ENCODE results near the gene PLA2G6.
"Not testable (repeated sequence)": the region's sequence is repeated elsewhere in the genome, so short reads cannot be mapped to it uniquely, and the experiment has no call there.

PLA2G6 gene

DNA sequence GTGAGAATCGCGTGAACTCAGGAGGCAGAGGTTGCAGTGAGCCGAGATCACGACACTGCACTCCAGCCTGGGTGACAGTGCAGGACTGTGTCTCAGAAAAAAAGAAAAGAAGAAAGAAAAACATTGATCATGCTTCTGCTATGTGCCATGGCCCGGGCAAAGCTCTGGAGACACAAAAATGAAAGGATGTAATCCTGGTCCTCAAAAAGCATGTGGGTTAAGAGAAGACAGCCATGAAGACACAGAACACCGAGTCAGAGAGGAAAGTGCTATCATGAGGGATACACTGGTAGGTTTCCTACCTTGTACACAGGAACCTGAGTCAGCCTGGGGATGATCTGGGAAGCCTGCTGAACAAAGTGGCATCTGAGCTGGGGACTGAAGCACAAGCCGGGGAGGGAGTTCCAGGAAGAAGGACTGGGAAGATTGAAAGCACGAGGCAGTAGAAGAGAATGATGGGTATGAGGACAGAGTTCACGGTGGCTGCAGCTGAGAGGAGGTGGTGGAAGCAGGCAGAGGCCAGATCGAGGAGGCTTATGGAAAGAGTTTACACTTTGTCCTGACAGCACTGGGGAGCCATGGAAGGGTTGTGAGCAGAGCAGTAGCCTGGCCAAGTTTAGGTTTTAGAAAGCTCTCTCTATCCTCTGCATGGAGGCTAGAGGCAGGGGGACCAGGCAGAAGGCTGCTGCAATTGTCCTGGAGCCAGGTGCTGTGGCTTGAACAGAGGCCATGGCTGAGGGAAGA lies 10.3 kb upstream of the PLA2G6 start:
- DNase-seq (ENCODE audit: low read depth in 2 of 2): no peak

DNA sequence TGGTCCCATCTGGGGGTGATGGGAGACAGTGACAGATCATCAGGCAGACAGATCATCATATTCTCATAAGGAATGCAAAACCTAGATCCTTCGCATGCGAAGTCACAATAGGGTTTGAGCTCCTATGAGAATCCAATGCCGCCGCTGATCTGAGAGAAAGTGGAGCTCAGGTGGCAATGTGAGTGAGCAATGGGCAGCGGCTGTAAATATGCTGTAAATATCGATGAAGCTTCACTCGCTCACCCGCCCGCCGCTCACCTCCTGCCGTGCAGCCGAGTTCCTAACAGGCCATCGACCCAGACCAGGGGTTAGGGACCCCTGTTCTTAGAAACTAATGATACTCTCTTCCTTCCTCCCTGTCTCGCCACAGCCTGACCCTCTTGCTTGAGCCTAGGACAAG lies 9.4 kb upstream of the PLA2G6 start:
- no peak for DNase-seq (ENCODE audit: low read depth in 2 of 2)

DNA sequence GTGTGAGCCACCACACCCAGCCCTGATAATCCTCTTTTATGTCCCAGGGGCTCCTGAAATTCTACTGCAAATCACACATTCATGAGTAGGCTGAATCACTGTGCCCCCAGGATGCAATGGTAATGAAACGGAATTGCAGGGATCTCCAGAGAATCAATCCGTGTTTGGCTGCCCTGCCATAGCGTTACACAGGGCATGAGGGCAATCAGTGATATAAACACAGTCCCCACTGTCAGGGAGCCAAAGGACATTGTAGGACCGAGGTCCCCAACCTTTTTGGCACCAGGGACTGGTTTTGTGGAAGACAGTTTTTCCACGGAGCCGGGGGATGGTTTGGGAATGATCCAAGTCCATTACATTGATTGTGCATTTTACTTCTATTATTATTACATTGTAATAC lies 9.0 kb upstream of the PLA2G6 start:
- no peak for DNase-seq (ENCODE audit: low read depth in 2 of 2)

DNA sequence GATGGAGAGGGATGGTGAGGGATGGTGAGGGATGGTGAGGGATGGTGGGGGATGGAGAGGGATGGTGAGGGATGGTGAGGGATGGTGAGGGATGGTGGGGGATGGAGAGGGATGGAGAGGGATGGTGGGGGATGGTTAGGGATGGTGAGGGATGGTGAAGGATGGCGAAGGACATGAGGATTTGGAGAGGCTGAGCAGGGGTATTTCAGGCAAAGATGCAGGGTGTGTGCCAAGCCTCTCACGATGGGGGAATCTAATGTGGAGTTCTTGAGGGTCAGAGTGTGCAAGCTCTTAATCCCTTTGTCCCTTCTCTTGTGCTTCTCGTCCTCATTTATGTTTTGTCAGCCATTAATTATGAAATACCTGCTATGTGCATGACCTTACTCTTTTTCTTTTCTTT lies 7.5 kb upstream of the PLA2G6 start:
- DNase-seq (ENCODE audit: low read depth in 2 of 2): no peak

DNA sequence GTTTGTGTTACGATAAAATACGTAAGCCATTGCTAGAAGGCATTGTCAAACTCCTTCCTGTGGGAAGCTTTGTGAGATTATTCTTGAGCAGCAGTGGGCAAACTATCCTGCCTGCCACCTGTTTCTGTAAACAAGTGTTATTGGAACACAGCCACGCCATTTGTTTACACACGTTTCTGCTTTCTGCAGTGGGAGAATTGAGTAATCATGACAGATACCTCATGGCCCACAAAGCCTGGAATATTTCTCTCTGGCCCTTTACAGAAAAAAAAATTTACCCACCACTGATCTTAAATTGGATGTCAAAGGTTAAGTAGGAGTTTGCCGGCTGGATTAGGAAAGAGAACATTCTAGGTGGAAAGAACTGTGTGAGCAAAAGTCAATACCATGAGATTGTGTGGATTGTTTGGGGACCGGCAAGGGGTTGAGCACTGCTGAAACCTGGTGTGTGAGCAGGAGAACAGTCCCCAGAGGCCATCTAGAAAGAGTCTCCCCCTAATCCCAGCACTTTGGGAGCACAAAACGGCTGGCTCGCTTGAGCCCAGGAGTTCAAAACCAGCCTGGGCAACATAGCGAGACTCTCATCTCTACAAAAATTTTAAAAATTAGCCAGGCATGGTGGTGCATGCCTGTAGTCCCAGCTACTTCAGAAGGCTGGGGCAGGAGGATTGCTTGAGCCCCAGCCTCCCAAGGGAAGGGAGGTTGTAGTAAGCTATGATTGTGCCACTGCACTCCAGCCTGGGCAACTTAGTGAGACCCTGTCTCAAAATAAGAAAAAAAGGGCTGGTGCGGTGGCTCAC lies 6.0 kb upstream of the PLA2G6 start:
- no peak for DNase-seq (ENCODE audit: low read depth in 2 of 2)

DNA sequence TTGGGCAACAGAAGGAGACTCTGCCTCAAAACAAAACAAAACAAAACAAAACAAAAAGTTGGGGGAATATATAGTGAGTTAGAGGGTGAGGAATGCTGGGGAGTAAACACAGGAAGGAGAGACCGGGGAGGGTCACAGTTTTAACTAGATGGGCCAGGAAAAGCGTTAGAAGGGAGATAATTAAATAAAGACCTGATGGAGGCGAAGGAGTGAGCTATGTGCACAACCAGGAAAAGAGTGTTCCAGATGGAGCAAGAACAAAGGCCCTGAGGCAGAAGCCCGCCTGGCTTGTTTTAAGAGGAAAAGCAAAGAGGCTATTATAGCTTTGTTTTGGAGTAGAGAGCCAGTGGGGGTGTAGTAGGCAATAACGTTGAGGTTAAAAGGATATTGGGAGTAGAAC lies 4.8 kb upstream of the PLA2G6 start:
- no peak for DNase-seq (ENCODE audit: low read depth in 2 of 2)

DNA sequence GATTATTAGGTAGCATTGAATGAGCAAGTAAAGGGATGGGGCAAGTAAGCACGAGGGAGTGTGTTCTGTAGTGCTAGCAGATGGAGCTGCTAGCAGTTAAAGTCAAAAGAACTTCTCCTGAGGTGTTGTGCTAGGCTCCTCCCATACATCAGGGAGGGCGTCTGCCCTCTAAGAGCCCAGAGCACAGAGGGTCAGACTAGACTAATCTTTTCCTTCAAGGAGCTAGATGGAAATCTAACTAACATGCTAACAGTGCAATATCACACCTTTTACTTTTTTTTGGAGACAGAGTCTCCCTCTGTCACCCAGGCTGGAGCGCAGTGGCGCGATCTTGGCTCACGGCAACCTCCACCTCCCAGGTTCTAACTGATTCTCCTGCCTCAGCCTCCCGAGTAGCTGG lies 3.2 kb upstream of the PLA2G6 start:
- no peak for DNase-seq (ENCODE audit: low read depth in 2 of 2)

DNA sequence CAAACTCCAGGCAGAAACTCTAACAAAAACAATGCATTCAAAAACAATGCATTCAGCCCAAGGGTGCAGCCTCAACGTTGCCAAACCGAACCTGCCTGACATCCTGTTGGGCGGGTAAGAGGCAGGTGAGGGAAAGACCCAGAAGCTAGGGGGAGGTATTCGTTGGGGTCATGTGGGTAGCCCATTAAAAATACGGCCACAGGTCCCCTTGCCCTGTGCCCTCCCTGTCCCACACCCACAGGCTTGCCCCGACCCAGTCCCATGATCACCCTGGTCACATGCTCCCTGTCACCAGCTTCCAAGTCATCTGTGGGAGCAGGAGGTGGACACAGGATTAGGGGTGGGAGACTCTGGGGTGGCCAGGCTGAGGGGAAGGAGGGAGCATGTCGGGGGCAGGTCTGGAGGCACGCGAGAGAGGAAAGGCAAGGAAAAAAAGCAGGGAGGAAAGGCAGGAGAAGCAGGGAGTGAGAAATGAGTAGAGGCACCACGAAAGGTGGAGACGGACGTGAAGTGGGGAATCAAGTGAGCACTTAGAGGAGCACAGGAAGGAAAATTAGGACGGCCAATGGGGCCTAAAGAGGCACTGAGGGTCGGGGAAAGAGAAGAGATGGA lies 683 bp downstream of the PLA2G6 start:
- DNase-seq (ENCODE audit: low read depth in 2 of 2): no peak

DNA sequence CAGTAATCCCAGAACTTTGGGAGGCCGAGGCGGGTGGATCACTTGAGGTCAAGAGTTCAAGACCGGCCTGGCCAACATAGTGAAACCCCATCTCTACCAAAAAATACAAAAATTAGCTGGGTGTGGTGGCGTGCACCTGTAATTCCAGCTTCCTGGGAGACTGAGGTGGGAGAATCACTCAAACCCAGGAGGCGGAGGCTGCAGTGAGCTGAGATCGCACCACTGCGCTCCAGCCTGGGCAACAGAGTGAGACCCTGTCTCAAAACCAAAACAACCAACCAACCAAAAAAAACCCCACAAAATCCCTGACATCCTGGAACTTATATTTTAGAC lies 3.1 kb downstream of the PLA2G6 start:
- DNase-seq (ENCODE audit: low read depth in 2 of 2): not testable (repeated sequence)

DNA sequence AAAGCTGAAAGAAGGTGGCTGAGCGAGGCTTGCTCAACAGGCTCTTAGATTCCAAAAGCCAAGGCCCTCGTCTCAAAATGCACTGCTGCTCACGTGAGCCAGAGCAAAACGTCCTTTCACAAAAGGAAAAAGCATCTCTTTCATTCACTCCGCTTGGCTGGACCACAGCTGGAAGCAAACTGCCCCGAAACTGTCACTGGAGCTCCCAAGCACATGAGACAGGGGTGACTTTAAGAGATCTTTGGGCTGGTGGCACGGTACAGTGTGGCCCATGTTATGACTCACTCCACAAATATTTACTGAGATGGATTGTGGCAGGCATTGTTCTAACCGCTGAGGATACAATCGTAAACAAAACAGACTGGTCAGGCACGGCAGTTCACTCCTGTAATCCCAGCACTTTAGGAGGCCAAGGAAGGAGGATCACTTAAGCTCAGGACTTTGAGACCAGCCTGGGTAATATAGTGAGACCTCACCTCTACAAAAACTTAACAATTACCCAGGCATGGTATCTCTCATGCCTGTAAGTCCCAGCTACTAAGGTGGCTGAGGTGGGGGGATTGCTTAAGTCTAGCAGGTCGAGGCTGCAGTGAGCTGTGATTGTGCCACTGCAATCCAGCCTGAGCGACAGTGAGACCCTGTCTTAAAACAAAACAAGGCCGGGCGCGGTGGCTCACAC lies 3.6 kb downstream of the PLA2G6 start:
- no peak for DNase-seq (ENCODE audit: low read depth in 2 of 2)

DNA sequence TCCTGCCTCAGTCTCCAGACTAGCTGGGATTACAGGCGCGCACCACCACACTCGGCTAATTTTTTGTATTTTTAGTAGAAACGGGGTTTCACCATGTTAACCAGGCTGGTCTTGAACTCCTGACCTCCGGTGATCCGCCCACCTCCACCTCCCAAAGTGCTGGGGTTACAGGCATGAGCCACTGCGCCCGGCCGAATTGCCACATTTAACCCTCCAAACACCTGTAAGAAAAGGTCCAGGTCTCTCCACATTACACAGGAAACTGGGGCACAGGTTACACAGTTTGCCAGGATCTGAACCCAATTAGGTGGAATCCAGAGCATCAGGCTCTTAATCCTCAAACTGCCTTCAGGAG lies 4.1 kb downstream of the PLA2G6 start:
- not testable (repeated sequence) for DNase-seq (ENCODE audit: low read depth in 2 of 2)

DNA sequence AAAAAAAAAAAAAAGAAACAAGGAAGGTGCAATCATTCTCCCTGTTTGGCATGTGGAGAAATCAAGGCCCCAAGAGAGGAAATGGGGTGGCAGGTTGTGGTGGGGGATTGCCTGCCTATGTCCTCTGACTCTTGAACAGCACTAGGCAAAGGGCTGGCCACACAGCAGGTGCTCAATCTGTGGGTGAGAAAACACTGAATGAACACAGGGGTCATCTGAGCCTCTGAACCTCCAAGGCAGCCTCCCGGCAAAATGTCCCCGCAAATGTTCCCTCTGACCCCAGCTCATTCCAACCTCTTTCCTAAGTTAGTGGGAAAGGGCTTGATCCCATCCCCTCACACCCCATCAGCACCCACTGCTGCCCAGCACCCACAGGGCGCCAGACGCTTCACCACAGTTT lies 4.6 kb downstream of the PLA2G6 start:
- DNase-seq (ENCODE audit: low read depth in 2 of 2): no peak

DNA sequence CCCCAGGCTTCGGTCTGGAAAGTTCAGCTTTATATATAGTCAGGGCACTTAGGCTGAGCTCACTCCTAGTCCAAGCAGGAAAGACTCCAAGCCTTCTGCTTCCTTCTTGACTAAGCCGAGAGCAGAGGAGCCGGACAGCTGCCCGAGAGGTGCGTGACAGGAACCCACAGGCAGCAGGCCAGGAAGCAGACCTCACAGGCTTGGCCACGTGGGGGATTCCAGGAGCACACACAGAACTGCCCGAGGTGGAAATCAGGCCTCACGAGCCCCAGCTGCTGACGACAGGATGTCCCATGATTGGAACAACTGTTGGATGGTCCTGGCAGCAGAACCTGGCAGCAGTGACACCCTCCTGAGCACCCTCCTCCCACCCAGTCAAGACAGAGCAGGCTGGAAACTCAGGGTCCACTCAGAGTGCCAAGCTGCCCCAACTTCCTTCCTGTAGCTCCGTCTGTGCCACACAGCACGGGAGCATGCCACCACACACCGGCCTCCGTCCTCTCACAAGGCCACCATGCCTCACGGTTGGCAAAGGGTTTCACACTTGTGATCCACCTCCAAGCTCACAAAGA lies 5.4 kb downstream of the PLA2G6 start:
- DNase-seq (ENCODE audit: low read depth in 2 of 2): no peak

DNA sequence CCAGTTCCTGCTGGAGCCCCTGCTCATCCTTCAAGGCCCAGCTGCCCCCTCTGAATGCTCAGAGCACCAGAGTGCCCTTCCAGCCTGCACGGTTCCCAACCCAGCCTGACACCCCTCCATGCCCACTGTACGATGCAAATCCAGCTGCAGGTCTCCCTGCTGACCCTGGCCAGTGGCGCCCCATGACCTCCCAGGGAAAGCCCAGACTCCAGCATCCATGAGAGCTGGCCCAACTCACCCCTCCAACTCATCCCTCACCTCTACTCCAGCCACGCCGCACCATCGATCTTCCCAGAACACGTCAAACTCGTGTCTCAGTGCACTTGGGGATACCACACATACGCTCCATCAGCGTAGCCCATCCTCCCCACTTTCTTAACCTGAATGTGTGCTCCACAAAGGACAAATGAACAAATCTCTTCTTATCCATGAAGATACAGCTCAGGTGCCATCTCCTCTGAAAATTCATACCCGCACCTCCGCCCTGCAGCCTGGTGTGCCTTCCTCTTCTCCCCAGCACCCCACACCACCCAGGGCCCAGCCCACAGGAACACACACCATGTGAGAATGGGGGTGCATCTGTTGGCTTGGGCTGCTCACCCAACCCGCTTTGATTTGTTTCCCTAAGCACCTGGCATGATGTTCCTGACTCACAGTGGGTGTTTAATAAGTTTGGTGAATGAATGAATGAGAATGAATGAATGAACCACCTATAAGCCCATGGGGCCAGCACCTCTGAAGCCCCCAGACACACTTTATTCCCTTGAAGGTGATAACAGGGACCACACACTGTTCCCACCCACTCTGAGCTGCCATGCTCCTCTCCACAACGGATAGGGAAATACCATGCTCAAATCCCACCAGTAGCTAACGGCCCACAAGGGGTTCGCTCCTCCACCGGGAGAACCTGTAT lies 6.2 kb downstream of the PLA2G6 start:
- no peak for DNase-seq (ENCODE audit: low read depth in 2 of 2)

DNA sequence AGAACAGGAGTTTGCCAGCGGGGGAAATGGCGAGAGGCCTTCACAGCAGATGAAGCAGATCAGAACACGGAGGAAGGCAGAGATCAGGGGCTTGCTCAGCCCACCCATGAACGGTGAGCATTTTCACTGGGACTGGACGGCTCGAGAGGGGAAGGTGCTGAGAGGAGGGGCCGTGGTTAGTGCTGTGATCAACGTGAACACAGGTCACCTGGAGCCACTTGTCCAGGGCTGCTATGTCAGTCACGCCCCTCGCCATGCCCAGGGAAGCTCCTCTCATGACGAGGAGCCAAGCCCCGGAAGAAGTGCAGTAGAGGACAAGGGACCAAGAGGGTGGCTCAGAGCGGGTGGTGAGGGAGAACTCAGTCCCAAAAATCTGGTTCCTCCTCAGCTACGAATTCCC lies 7.0 kb downstream of the PLA2G6 start:
- DNase-seq (ENCODE audit: low read depth in 2 of 2): no peak

DNA sequence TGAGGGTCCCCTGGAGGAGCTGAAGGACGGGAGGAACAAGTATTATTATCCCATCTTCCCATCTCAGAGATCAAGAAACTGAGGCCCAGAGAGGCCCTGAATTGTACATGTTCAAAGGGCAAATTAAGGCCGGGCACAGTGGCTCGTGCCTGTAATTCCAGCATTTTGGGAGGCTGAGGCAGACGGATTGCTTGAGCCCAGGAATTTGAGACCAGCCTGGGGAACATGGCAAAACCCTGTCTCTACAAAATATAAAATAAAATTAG lies 8.1 kb downstream of the PLA2G6 start:
- no peak for DNase-seq (ENCODE audit: low read depth in 2 of 2)

DNA sequence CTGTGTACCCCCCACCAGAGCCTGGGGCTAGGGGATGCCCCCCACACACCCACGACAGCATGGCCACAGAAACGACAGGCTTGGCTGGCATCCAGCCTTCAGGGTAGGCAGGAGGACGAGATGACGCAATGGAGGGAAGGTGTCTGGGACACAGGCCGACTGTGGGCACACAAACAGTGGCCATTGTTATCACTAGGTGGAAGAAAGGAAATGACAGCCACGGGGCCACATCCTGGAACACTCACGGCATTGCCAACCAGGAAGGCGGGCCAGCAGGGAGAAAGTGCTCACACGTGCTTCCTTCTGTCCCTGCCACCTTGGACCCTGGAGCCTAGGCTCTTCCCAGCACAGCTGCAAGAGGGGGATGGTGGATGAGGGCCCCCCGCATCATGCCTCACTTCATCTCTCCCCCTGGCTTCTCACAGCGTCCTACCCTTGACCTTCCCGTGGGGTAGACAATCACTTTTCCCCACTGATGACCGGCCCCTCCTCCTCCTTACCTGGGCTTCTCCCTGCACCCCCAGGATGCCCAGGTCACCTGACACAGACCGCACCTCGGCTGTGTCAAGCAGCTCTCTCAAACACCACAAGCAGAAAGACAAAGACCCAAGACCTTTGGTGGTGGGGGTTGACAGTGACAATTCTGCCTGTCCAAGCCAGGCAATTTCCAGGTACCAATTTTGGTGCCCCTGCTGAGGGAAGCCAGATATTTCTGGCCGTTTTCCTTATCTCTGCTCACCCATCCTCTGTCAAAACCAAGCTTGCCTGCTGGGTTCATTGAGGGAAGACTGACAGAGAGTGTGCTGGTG lies 8.6 kb downstream of the PLA2G6 start:
- DNase-seq (ENCODE audit: low read depth in 2 of 2): no peak

DNA sequence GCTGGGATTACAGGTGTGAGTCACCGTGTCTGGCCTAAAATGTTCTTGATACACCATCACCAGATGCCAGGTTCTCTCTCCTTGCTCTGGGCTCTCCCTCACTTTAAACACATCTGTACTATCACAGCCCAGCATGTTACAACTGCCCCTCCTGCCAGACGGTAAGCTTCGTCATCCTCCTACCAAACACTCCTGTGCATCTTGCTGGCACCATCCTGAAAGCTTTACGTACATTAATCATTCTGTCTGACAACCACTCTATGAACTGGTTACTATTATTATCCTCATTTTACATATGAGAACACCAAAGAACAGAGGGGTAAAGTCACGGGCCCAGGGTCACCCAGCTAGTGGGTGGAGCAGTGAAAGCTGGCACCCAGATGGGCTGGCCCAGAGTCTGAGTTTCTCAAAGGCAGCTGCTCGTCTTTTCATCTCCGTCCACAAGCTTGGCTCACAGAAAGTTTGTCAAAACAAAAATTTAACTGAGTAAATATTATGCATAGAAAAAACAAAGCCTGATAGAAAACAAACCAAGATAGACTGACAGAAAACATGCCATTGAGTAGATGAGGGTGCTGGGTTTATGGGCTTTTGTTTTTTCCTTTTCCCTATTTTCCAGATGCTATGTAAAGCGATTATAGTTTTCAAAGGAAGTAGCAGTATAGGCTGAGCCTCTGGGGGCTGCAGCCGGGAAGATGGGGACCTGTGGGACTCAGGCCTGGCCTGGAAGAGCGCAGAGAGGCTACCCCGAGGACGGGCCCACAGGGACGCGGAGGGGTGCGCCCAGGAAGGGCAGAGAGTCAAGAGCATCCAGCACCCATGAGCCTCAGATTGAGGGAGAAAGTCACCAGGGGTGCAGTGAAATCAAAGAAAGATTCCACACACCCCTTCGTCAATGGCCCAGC lies 9.5 kb downstream of the PLA2G6 start:
- no peak for DNase-seq (ENCODE audit: low read depth in 2 of 2)

DNA sequence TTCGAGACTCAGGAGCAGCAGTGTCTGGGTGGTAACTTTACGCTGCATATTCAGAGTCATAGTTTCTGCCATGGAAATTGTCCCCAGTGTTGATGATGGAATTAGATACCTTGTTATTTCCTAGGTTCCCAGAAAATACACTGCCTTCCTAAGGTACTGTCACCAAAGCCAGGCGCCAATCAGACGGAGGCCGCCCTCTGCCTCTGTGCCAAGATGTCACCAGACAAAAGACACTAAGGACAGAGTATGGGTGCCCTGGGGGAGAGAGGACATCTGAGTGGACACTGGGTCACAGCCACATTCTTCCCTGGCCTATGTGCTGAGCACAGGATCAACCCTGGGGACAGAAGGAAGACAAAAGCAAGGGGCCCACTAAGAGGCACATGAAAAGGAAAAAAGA lies 11.2 kb downstream of the PLA2G6 start:
- no peak for DNase-seq (ENCODE audit: low read depth in 2 of 2)

DNA sequence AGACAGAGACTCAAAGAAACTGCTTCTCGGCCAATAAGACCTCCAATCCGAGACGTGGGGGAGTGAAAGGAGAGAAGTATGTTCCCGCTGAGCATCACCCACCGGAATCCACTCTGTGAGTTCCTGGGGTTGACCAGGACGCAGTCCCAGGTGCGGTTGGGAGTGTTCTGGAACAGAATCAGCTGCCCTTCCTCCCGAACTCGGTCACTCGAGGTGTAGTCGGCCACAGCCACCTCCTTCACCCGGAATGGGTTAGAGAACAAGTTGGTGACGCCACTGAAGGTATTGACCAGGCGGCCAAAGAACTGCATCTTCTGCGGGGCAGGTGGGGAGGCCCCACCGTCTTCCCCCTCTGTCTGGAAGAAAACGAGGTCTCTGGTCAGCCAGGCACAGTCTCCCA lies 12.5 kb downstream of the PLA2G6 start:
- DNase-seq (ENCODE audit: low read depth in 2 of 2): no peak

All from stimulated activated CD4-positive, alpha-beta T cell treated with anti-CD3 and anti-CD28 coated beads, Interleukin-15, amount 100 ng/mL, for 48 hours (primary cell).